ENCODE data around the gene DAGLA.
A peak's percentile ranks its signal among the peaks of the same experiment; 100 is the strongest.

DAGLA gene

GRCh38 chr11:61777234-61778090, 97.3 kb downstream of the DAGLA start:
- Histone ChIP-seq H2AFZ (ENCODE audit: low read length) (no peak overlapping the region), H3K4me3 (ENCODE audit: low read length) (no peak overlapping the region)

GRCh38 chr11:61778357-61778886, 98.2 kb downstream of the DAGLA start:
- Histone ChIP-seq H3K4me3 (ENCODE audit: low read length) (no peak overlapping the region), H3K27me3 (replicated peaks; ENCODE audit: insufficient read depth, low read length) (peaks cover 14% of the 10 kb centered on the region), H2AFZ (ENCODE audit: low read length) (no peak overlapping the region), H3F3A (ENCODE audit: insufficient read depth, low read length) (no peaks in the 10 kb centered on the region), H3K36me3 (replicated peaks; ENCODE audit: insufficient read depth, low read length) (no peaks in the 10 kb centered on the region), H3K4me2 (ENCODE audit: low read depth, low read length) (no peak overlapping the region), H3K9me2 (replicated peaks; ENCODE audit: insufficient read depth, low read length) (no peaks in the 10 kb centered on the region), H3K27ac (ENCODE audit: low read length) (no peak overlapping the region), H3K79me2 (ENCODE audit: low read length) (no peaks in the 10 kb centered on the region), H4K20me1 (ENCODE audit: insufficient read depth, low read length) (no peaks in the 10 kb centered on the region), H3K9ac (ENCODE audit: low read length) (no peak overlapping the region), H3K9me3 (replicated peaks; ENCODE audit: insufficient read depth, low read length) (no peaks in the 10 kb centered on the region), H3K4me1 (ENCODE audit: low read length) (no peaks in the 10 kb centered on the region)
- TF ChIP-seq EZH2phosphoT487 (IDR thresholded peaks at IDR 0.05; ENCODE audit: low read length) (no peak), EZH2 (optimal IDR thresholded peaks at IDR 0.05; ENCODE audit: low read depth, low read length) (no peak), CTCF (IDR thresholded peaks at IDR 0.05; ENCODE audit: low read length) (no peak)
- DNase-seq, result no peak

More at GRCh38 chr11:61777234-61778090, 97.3 kb downstream of the DAGLA start:
- no peak for DNase-seq
- Histone ChIP-seq H3K9me3 (replicated peaks; ENCODE audit: insufficient read depth, low read length) (no peaks in the 10 kb centered on the region), H3K27me3 (replicated peaks; ENCODE audit: insufficient read depth, low read length) (peaks cover 14% of the 10 kb centered on the region), H3K27ac (ENCODE audit: low read length) (no peak overlapping the region), H3K9me2 (replicated peaks; ENCODE audit: insufficient read depth, low read length) (no peaks in the 10 kb centered on the region), H3K79me2 (ENCODE audit: low read length) (no peaks in the 10 kb centered on the region), H3K4me1 (ENCODE audit: low read length) (no peaks in the 10 kb centered on the region), H3K36me3 (replicated peaks; ENCODE audit: insufficient read depth, low read length) (no peaks in the 10 kb centered on the region), H3F3A (ENCODE audit: insufficient read depth, low read length) (no peaks in the 10 kb centered on the region), H3K9ac (ENCODE audit: low read length) (no peak overlapping the region), H3K4me2 (ENCODE audit: low read depth, low read length) (peak overlapping the region; percentile 24; the same call in 1 of the 2 replicates), H4K20me1 (ENCODE audit: insufficient read depth, low read length) (no peaks in the 10 kb centered on the region)
- TF ChIP-seq CTCF (IDR thresholded peaks at IDR 0.05; ENCODE audit: low read length) (no peak), EZH2phosphoT487 (IDR thresholded peaks at IDR 0.05; ENCODE audit: low read length) (no peak), EZH2 (optimal IDR thresholded peaks at IDR 0.05; ENCODE audit: low read depth, low read length) (no peak)

- no peak for DNase-seq
- no peaks in the 10 kb centered on the region for H4K20me1 ChIP-seq (ENCODE audit: insufficient read depth, low read length)
- H3K9me3 ChIP-seq (replicated peaks; ENCODE audit: insufficient read depth, low read length), result no peaks in the 10 kb centered on the region
- H2AFZ ChIP-seq (ENCODE audit: low read length), result no peak overlapping the region
- H3K9ac ChIP-seq (ENCODE audit: low read length), result no peak overlapping the region
- no peak overlapping the region for H3K27ac ChIP-seq (ENCODE audit: low read length)
- H3K4me1 ChIP-seq (ENCODE audit: low read length), result no peaks in the 10 kb centered on the region
- no peaks in the 10 kb centered on the region for H3K36me3 ChIP-seq (replicated peaks; ENCODE audit: insufficient read depth, low read length)
- H3K79me2 ChIP-seq (ENCODE audit: low read length), result no peaks in the 10 kb centered on the region
- no peak overlapping the region for H3K4me2 ChIP-seq (ENCODE audit: low read depth, low read length)
- no peaks in the 10 kb centered on the region for H3K9me2 ChIP-seq (replicated peaks; ENCODE audit: insufficient read depth, low read length)
- no peak overlapping the region for H3K4me3 ChIP-seq (ENCODE audit: low read length)
- no peaks in the 10 kb centered on the region for H3F3A ChIP-seq (ENCODE audit: insufficient read depth, low read length)
- TF ChIP-seq EZH2phosphoT487 (IDR thresholded peaks at IDR 0.05; ENCODE audit: low read length) (no peak), EZH2 (optimal IDR thresholded peaks at IDR 0.05; ENCODE audit: low read depth, low read length) (no peak), CTCF (IDR thresholded peaks at IDR 0.05; ENCODE audit: low read length) (no peak)
- peaks cover 11% of the 10 kb centered on the region for H3K27me3 ChIP-seq (replicated peaks; ENCODE audit: insufficient read depth, low read length)
Observed at GRCh38 chr11:61778920-61779650, 98.9 kb downstream of the DAGLA start.

All from MM.1S (cell line).